Measurements from ENCODE around the gene AP2M1.

The AP2M1 gene

DNA sequence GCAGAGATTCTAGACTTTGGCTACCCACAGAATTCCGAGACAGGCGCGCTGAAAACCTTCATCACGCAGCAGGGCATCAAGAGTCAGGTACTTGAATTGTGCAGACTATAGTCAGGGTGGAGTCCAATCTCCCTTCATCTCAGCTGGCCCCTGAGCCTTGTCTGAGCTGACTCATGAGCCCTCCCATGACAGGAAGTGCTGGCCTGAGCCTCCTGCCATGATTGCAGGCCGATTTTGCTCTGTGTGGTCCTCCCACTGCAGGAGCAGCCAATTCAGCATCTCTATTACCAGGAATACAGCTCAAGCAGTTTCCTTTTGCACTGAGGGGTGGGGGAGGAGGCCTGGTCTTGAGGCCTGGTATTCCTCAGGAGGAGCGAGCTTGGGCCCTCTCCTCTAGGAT is 5.5 kb downstream of the AP2M1 start:
- DNase-seq (ENCODE audit: low read depth in 2 of 2) = no peak

DNA sequence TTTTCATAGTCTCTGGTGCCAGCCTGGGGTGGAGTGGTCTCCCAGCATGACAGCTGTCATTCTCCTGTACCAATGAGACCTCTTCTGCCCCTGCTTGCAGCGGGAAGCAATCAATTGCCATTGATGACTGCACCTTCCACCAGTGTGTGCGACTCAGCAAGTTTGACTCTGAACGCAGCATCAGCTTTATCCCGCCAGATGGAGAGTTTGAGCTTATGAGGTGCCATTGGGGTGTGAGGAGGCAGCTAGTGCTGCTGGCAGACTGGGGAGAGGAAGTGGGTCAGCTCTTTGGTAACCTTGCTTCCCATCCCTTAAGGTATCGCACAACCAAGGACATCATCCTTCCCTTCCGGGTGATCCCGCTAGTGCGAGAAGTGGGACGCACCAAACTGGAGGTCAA is 6.9 kb downstream of the AP2M1 start:
- no peak for DNase-seq (ENCODE audit: low read depth in 2 of 2)

DNA sequence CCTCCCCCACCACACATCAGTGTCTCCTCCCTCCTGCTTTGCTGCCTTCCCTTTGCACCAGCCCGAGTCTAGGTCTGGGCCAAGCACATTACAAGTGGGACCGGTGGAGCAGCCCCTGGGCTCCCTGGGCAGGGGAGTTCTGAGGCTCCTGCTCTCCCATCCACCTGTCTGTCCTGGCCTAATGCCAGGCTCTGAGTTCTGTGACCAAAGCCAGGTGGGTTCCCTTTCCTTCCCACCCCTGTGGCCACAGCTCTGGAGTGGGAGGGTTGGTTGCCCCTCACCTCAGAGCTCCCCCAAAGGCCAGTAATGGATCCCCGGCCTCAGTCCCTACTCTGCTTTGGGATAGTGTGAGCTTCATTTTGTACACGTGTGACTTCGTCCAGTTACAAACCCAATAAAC is 9.0 kb downstream of the AP2M1 start:
- no peak for DNase-seq (ENCODE audit: low read depth in 2 of 2)

DNA sequence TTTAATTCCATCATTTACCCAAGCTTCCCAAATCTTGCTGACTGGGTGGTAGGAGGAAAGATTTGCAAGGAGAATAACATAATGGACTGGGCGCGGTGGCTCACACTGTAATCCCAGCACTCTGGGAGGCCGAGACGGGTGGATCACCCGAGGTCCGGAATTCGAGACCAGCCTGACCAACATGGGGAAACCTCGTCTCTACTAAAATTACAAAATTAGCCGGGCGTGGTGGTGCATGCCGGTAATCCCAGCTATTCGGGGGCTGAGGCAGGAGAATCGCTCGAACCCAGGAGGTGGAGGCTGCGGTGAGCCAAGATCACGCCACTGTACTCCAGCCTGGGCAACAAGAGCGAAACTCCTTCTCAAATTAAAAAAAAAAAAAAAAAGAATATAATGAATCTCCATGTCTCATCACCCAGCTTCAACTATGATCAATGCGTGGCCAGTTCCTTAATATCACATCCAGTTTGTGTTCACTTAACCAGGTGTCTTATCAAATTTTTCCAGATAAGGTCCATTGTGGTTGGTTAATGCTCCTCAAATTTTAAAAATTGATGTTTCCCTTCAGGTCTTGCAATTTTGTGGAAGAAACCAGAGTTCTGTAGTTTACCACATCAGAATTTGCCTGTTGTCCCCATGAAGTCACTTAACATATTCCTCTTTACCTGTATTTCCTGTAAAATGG is 10.0 kb downstream of the AP2M1 start:
- no peak for DNase-seq (ENCODE audit: low read depth in 2 of 2)

DNA sequence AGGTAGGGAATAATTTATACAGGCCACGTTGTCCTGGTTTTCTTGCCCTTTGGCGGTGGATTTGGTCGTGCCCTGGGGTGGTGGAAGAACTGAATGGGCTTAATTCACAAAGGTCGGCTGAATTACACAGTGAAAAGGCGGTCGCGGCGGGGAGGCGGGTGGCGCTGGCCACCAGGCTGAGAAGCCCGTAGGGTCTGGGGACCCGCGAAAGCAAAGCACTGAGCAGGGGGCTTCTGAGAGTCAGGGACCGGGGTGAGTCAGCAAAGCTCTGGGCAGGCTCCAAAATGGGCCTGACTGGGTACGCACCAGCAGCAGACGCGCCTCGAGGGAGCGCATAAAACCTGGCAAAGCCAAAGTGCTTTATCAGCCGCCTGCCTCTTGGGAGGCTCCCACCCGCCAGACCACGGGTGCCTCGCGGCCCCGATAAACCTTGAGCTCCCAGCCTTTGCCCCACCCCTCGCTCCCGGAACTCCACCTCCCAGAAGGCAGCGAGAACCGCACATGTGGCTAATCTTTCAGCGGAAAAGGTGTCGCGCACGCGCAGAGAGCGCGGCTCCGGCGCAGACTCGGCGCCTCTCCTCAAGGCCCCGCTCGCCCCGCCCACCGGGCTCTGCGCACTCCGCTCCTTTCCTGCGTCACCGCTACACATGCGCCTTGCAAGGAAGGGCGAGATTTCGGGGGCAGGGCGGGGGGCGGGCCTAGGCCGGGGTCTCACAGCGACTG is 11.0 kb downstream of the AP2M1 start:
- DNase-seq (ENCODE audit: low read depth in 2 of 2) = peak; percentile 98 to 99

DNA sequence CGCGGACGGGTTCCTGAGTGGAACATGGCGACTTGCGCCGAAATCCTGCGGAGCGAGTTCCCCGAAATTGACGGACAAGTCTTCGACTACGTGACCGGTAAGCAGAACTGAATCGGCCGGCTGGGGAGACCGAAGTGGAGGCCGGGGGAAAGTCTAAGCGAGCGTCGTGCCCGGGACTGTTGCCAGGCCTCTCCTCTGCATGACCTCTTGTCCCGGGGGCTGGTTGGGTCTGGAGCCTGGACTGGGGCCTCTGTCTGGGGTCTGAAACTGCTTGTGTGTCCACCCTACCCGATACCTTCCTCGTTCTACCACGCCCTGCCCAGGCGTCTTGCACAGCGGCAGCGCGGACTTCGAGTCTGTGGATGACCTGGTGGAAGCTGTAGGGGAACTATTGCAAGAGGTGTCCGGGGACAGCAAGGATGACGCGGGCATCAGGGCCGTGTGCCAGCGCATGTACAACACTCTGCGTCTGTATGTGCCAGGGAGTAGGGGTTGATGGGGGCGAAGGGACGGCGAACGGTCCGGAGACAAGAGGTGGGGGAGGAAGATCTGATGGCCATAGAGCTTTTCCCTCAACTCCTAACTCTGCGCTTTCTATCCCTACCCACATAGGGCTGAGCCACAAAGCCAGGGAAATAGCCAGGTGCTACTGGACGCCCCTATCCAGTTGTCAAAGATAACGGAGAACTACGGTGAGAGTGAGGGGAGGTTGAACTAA is 11.7 kb downstream of the AP2M1 start, which contains the start of gene ABCF3:
Gene ABCF3, plus strand, starts transcription at position 16 of the 718 bp plus-strand sequence. Its CDS starts 9 bp downstream, at position 25.
- no peak for DNase-seq (ENCODE audit: low read depth in 2 of 2)

DNA sequence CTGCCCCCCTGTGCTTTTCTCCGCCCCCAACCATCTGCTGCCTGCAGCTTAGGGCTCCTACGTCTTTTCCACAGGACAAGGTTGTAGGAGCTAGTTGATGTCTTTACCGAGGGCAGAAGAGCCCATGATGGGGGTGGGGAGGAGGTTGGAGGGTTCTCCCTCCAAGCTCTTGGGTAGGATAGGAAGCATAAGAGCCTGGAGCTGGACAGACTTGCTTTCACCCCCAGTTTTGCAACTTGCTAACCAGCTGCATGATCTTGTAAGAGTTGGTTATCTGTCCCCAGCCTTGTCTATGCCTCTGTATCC is 12.2 kb downstream of the AP2M1 start:
- DNase-seq (ENCODE audit: low read depth in 2 of 2) = no peak

DNA sequence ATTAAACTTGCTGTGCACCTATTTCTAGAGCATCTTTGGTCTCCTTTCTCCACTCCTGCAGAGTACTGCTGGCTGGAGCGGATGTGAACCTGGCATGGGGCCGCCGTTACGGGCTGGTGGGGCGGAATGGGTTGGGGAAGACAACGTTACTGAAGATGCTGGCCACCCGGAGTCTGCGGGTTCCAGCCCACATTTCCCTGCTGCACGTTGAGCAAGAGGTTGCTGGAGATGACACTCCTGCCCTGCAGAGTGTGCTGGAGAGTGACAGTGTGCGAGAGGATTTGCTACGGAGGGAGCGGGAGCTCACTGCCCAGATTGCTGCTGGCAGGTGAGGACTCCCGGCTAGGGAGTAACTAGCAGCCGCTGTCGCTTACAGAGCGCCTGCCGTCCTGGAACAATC is 13.4 kb downstream of the AP2M1 start:
- DNase-seq (ENCODE audit: low read depth in 2 of 2) = no peak

DNA sequence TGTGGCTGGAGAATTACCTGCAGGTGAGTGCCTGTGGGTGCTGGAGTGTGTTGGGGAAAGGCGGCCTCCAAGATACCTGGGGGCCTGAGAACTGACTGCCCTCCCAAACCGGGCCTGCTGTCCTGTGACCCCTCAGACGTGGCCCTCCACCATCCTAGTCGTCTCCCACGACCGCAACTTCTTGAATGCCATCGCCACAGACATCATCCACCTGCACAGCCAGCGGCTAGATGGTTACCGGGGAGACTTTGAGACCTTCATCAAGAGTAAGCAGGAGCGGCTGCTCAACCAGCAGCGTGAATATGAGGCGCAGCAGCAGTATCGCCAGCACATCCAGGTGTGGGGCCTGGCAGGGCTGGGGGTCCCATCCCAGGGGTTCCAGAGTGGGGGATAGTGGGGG is 14.8 kb downstream of the AP2M1 start:
- DNase-seq (ENCODE audit: low read depth in 2 of 2) = no peak

DNA sequence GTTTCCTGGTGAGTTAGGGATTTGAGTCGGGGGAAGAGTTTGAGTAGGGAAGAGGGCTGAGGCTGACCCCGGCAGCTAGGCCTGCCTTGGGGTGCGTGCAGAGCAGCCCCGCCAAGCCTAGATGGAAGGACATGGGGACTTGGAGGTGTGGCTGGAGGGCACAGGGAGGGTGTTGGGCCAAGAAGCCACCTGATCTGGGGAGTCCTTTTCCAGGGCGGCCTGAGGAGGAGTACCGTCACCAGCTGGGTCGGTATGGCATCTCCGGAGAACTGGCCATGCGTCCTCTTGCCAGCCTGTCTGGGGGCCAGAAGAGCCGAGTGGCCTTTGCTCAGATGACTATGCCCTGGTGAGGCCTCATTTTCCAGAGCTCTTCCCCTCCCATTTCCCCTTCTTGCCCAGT is 18.2 kb downstream of the AP2M1 start:
- no peak for DNase-seq (ENCODE audit: low read depth in 2 of 2)

DNA sequence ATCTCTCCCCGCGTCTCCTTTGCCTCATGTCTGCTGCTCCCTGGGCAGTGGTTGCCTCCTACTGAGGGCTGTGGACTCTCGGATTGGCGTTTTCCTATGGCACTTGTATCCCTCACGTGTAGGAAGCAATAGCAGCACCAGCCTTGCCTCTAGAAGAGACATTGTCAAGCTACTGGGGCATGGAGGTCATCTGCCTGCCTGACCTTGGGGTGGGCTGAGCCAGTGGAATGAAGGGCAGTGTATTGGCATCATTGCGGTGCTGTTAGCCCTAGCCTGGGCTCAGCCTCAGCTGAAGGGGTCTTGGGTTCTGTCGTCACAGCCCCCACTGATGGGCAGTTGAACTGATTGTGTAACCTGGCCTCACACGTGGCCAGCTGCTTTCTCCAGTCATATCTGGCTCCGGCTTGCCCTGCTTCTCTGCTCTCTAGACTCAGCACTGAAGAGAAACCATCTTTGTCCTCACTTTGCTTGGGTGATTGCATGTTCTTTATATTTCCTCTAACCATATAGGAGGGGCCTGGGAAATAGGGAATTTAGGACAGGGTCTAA is 19.4 kb downstream of the AP2M1 start:
- no peak for DNase-seq (ENCODE audit: low read depth in 2 of 2)

DNA sequence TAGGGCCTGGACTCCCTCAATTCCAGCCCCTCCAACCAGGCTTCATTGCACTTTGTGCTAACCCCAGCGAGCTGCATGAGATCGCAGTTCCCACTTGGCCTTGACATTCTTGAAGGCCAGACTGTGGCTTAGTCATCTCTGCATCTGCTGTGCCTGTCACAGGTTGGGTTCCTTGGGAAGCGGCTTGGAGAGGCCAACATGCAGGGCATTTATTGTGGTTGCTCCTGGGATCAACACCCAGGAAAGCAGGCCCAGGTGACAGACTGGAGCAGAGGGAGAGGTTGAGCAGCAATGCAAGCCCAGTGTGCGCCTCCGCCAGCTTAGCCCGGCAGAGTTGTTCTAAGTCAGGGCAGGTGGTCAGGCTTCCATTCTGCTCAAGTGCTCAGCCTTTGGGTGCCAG is 21.9 kb downstream of the AP2M1 start:
- no peak for DNase-seq (ENCODE audit: low read depth in 2 of 2)

DNA sequence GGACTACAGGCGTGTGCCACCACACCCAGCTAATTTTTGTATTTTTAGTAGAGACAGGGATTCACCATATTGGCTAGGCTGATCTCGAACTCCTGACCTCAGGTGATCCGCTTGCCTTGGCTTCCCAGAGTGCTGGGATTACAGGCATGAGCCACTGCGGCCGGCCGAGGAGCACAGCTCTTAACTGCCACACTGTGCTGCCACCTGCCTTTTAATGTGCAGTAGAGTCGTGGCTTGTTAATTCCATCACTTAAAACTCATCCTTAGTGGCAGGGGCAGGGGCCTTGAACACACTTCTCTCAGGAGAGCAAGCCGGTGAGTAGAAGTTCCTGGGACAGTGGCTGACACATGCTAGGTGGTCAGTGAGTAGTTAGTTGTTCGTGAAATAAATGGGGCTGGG is 23.9 kb downstream of the AP2M1 start:
- no peak for DNase-seq (ENCODE audit: low read depth in 2 of 2)

DNA sequence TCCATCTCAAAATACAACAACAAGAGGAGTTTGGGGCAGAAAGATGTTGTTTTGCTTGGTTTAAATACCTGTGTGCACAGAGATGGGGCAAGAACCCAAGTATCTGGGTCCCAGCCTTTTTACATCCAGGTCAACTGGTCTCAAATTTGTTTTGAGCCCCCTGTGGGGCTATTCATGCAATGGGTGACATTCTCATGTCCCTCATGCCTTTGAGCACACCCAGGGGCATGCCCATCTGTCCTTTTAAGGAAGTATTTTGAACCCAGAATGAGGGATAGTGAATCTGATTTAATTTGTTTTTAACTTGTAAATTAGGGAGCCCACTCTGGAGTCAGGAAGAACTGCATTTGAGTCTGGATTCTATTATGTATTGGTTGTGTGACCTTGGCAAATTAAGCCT is 26.2 kb downstream of the AP2M1 start:
- DNase-seq (ENCODE audit: low read depth in 2 of 2) = no peak

DNA sequence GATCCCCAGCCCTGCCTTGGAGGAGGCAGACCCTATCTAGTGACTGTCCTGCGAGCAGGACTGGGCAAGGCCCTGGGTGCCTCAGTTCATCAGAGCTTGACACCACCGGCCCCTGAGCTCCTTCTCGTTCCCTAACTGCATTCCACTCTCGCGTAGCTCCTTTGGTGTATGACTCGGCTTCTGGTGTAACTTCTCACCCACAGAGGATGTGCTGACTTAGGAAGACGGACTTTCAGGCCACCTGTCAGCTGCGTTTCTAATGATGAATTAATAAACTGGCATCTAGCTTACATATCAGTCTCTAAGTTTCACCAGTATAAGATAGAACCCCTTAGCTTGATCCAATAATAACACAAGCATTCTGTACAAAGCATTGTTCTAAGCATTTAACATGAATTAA is 28.9 kb downstream of the AP2M1 start:
- DNase-seq (ENCODE audit: low read depth in 2 of 2) = no peak

DNA sequence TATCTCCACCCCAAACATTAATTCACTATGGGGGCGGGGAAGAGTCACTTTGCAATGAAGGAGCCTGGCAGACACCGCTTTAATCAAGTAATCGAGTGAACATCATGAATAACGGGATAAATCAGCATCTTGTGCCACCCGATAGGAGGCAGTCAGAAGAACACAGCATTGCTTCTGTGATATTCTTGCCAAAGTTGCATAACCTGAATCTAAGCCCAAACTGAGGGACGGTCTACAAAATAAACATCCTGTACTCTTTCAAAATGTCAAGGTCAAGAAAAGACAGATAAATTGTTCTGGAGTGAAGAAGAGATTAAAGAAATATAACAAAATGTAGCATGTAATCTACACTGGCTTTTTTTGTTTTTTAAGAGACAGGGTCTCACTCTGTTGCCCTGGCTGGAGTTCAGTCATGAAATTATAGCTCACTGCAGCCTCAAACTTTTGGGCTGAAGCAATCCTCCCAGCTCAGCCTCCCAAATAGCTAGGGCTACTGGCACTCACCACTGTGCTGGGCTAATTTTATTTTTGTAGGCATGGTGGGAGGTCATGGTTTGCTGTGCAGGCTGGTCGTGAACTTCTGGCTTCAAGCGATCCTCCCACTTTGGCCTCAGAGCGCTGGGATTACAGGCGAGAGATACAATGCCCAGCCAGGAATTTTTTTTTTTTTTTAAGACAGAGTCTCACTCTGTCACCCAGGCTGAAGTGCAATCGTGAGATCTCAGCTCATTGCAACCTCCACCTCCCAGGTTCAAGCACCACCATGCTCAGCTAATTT is 34.7 kb downstream of the AP2M1 start:
- DNase-seq (ENCODE audit: low read depth in 2 of 2) = no peak

DNA sequence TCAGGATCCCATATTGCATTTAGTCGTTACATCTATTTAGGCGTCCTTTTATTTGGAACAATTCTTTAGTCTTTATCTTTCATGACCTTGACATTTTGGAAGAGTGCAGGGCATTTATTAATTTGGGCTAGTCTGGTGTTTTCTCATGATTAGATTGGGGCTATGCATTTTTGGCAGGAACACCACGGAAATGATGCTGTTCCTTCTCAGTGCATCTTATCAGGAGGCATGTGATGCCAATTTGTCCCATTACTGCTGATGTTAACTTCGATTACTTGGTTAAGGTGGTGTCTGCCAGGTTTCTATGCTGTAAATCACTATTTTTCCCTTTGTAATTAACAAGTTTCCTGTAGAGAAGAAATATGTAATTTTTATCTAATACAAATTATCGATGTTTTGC is 36.6 kb downstream of the AP2M1 start:
- DNase-seq (ENCODE audit: low read depth in 2 of 2) = no peak

DNA sequence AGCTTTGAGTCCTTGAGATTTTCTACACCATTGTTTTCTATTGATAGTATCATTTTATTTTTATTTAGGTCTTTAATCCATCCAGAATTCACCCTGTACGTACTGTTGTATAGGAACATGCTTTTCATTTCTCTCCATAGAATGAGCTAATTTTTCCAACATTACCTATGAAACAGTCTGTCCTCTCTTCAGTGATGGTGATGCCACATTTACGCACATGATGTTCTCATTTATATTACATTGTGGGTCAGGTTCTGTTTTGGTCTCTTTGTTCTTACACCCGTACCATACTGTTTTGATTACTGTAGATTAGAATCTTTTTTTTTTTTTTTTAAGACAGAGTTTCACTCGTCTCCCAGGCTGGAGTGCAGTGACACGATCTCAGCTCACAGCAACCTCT is 37.1 kb downstream of the AP2M1 start:
- DNase-seq (ENCODE audit: low read depth in 2 of 2) = no peak

DNA sequence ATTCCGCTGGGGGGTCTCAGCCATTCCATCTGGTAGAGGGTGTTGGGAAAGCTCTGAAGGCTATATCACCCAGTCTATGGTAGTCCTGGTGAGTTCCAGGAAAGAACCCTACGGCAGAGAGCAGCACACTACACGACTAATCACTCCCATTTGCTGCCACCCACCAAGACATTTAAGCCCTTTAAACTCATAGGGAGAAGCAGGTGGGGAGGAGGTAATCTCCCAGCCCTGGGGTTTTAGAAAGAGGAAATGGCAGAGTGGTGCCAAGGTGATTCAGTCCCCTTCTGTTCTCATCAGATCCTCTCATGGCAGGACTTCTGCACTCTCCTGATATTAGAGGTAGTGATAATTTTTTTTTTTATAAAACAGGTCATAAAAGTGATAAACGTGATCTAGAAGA is 44.2 kb downstream of the AP2M1 start:
- DNase-seq (ENCODE audit: low read depth in 2 of 2) = no peak

DNA sequence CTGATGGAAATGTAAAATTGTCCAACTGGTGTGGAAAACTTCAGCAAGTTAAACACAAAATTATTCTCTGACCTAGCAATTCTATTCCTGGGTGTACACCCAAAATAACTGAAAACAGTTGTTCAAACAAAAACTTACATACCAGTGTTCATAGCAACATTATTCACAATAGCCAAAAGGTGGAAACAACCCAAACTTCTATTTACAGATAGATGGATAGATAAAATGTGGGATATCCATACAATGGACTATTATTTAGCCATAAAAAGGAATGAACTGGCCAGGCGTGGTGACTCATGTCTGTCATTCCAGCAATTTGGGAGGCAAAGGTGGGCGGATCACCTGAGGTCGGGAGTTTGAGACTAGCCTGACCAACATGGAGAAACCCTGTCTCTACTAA is 47.9 kb downstream of the AP2M1 start:
- DNase-seq (ENCODE audit: low read depth in 2 of 2) = no peak

DNA sequence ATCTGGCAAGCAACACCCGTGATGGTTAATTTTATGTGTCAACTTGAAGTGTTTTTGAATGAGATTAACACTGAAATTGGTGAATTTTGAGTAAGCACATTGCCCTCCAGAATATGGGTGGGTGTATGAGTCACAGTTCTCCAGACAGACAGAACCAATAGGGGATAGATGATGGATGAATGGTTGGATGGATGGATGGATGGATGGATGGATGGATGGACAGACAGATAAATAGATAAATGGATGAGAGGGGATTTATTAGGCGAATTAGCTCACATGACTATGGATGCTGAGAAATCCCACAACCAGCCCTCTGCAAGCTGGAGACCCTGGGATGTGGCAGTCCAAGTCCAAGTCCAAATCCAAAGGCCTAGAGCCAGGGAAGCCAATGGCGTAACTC is 49.3 kb downstream of the AP2M1 start:
- no peak for DNase-seq (ENCODE audit: low read depth in 2 of 2)

DNA sequence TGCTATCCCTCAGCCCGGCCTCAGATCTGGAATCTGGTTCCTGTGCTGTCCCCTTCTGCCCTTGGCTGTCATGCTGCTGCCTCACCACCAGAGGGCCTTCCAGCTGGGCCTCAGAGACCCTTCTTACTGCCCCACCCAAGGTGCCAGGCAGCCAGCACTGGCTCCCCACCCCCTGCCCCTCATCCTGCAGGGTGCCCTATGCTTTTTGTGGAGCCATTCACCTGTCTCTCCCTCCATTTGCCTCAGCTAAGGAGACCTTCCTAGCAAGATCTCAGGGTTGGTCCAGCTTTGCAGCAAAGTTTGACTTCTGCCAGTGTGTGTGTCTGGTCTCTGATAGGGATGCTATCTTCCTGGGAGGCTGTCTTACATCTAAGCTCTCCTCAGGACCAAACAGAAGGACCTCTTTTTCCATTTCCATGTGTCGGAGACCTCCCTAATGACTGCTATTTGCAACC is 52.9 kb downstream of the AP2M1 start:
- no peak for DNase-seq (ENCODE audit: low read depth in 2 of 2)
